Activated naive CD8-positive, alpha-beta T cell treated with anti-CD3 and anti-CD28 coated beads, Interleukin-2, amount 50 U/mL, for 24 hours (primary cell): ENCODE data around the gene SELPLG.
A peak's percentile ranks its signal among the peaks of the same experiment; 100 is the strongest.
"Not testable (repeated sequence)": the region's sequence is repeated elsewhere in the genome, so short reads cannot be mapped to it uniquely, and the experiment has no call there.

ENCODE experiments used
- ATAC-seq: fragments of 150-1000 bp; cut with Tn5 transposase; one replicate; pipeline ENCODE4 v1.10.0; 2021
- DNase-seq: peaks from one replicate; pipeline ENCODE4 v3.0.0; 2021
- H3K27ac Mint-ChIP-seq: one replicate; pipeline ENCODE4 v1.8.0; 2021; ENCODE audit warnings: mild to moderate bottlenecking, mixed read lengths
- H3K27me3 Mint-ChIP-seq: one replicate; pipeline ENCODE4 v1.8.0; 2021; ENCODE audit warnings: mixed read lengths
- H3K36me3 Mint-ChIP-seq: one replicate; pipeline ENCODE4 v1.8.0; 2021; ENCODE audit warnings: low read depth, mixed read lengths
- H3K4me1 Mint-ChIP-seq: one replicate; pipeline ENCODE4 v1.8.0; 2021; ENCODE audit warnings: mixed read lengths
- H3K4me3 Mint-ChIP-seq: one replicate; pipeline ENCODE4 v1.8.0; 2021; ENCODE audit warnings: mild to moderate bottlenecking, moderate library complexity, mixed read lengths
- H3K9me3 Mint-ChIP-seq: one replicate; pipeline ENCODE4 v1.8.0; 2021; ENCODE audit warnings: mixed read lengths

SELPLG gene

GRCh38 chr12:108637222-108637971 lies 3.7 kb upstream of the SELPLG start:
- H3K4me3 Mint-ChIP-seq: no peak overlapping the region

GRCh38 chr12:108635997-108636808 lies 2.5 kb upstream of the SELPLG start:
- Mint-ChIP-seq H3K27ac (peak overlapping the region; percentile 94), H3K9me3 (no peaks in the 10 kb centered on the region), H3K4me1 (peaks cover 78% of the 10 kb centered on the region), H3K4me3 (peak overlapping the region; percentile 85), H3K36me3 (peaks cover 5% of the 10 kb centered on the region), H3K27me3 (no peaks in the 10 kb centered on the region)
- ATAC-seq: no peak
- no peak for DNase-seq

More at GRCh38 chr12:108637222-108637971, 3.7 kb upstream of the SELPLG start:
- Mint-ChIP-seq H3K9me3 (no peaks in the 10 kb centered on the region), H3K27ac (peak overlapping the region; percentile 22), H3K4me1 (peaks cover 75% of the 10 kb centered on the region), H3K36me3 (no peaks in the 10 kb centered on the region), H3K27me3 (no peaks in the 10 kb centered on the region)
- DNase-seq (no peak), ATAC-seq (no peak)

GRCh38 chr12:108635201-108635996 lies 1.7 kb upstream of the SELPLG start:
- peak overlapping the region; percentile 85 for H3K4me3 Mint-ChIP-seq
- peak overlapping the region; percentile 94 for H3K27ac Mint-ChIP-seq
- peaks cover 10% of the 10 kb centered on the region for H3K36me3 Mint-ChIP-seq
- DNase-seq: peak; percentile 53
- peaks cover 79% of the 10 kb centered on the region for H3K4me1 Mint-ChIP-seq
- no peaks in the 10 kb centered on the region for H3K27me3 Mint-ChIP-seq
- peak; percentile 24 for ATAC-seq
- H3K9me3 Mint-ChIP-seq: peaks cover 3% of the 10 kb centered on the region

GRCh38 chr12:108634341-108634751 lies 652 bp upstream of the SELPLG start:
- peaks cover 10% of the 10 kb centered on the region for H3K36me3 Mint-ChIP-seq

GRCh38 chr12:108633081-108633533 lies 587 bp downstream of the SELPLG start:
- peaks cover 3% of the 10 kb centered on the region for H3K9me3 Mint-ChIP-seq
- peak overlapping the region; percentile 94 for H3K27ac Mint-ChIP-seq
- no peaks in the 10 kb centered on the region for H3K27me3 Mint-ChIP-seq
- H3K4me1 Mint-ChIP-seq: peaks cover 89% of the 10 kb centered on the region
- peaks cover 13% of the 10 kb centered on the region for H3K36me3 Mint-ChIP-seq
- peak overlapping the region; percentile 85 for H3K4me3 Mint-ChIP-seq
- no peak for DNase-seq
- ATAC-seq: no peak

More at GRCh38 chr12:108634341-108634751, 652 bp upstream of the SELPLG start:
- Mint-ChIP-seq H3K4me3 (peak overlapping the region; percentile 85), H3K9me3 (peaks cover 3% of the 10 kb centered on the region), H3K27ac (peak overlapping the region; percentile 94), H3K4me1 (peaks cover 80% of the 10 kb centered on the region), H3K27me3 (no peaks in the 10 kb centered on the region)
- peak; percentile 68 for DNase-seq
- ATAC-seq: peak; percentile 5

GRCh38 chr12:108631261-108631660 lies 2.4 kb downstream of the SELPLG start:
- not testable (repeated sequence) for DNase-seq, ATAC-seq, H3K27me3 Mint-ChIP-seq, H3K9me3 Mint-ChIP-seq
- peak overlapping the region; percentile 85 for H3K4me3 Mint-ChIP-seq
- H3K36me3 Mint-ChIP-seq: peaks cover 13% of the 10 kb centered on the region
- H3K27ac Mint-ChIP-seq: peak overlapping the region; percentile 94
- peaks cover 94% of the 10 kb centered on the region for H3K4me1 Mint-ChIP-seq

GRCh38 chr12:108630481-108631207 lies 3.0 kb downstream of the SELPLG start:
- DNase-seq (peak; percentile 45), ATAC-seq (peak; percentile 4)
- peak overlapping the region; percentile 85 for H3K4me3 Mint-ChIP-seq
- peaks cover 92% of the 10 kb centered on the region for H3K4me1 Mint-ChIP-seq
- no peaks in the 10 kb centered on the region for H3K27me3 Mint-ChIP-seq
- H3K9me3 Mint-ChIP-seq: peaks cover 3% of the 10 kb centered on the region
- peaks cover 13% of the 10 kb centered on the region for H3K36me3 Mint-ChIP-seq
- H3K27ac Mint-ChIP-seq: peak overlapping the region; percentile 94

GRCh38 chr12:108629824-108630476 lies 3.7 kb downstream of the SELPLG start:
- DNase-seq (peak; percentile 67), ATAC-seq (peak; percentile 53)
- Mint-ChIP-seq H3K36me3 (peaks cover 15% of the 10 kb centered on the region), H3K9me3 (peaks cover 3% of the 10 kb centered on the region), H3K4me1 (peaks cover 88% of the 10 kb centered on the region), H3K27ac (peak overlapping the region; percentile 94), H3K27me3 (no peaks in the 10 kb centered on the region), H3K4me3 (peak overlapping the region; percentile 85)

- peaks cover 3% of the 10 kb centered on the region for H3K9me3 Mint-ChIP-seq
These were observed 4.5 kb downstream of the SELPLG start for GRCh38 chr12:108629151-108629550.

GRCh38 chr12:108627134-108627920 lies 6.4 kb downstream of the SELPLG start:
- H3K4me1 Mint-ChIP-seq: peaks cover 71% of the 10 kb centered on the region

More at GRCh38 chr12:108629151-108629550, 4.5 kb downstream of the SELPLG start:
- ATAC-seq (no peak), DNase-seq (no peak)
- Mint-ChIP-seq H3K4me3 (peak overlapping the region; percentile 85), H3K4me1 (peaks cover 81% of the 10 kb centered on the region), H3K36me3 (peaks cover 18% of the 10 kb centered on the region), H3K27me3 (no peaks in the 10 kb centered on the region), H3K27ac (peak overlapping the region; percentile 94)

GRCh38 chr12:108625228-108625627 lies 8.5 kb downstream of the SELPLG start:
- Mint-ChIP-seq H3K36me3 (peaks cover 29% of the 10 kb centered on the region), H3K27ac (no peak overlapping the region), H3K4me3 (no peak overlapping the region), H3K9me3 (no peaks in the 10 kb centered on the region), H3K4me1 (peaks cover 64% of the 10 kb centered on the region), H3K27me3 (no peaks in the 10 kb centered on the region)
- DNase-seq (no peak), ATAC-seq (no peak)

More at GRCh38 chr12:108627134-108627920, 6.4 kb downstream of the SELPLG start:
- Mint-ChIP-seq H3K36me3 (peaks cover 34% of the 10 kb centered on the region), H3K27ac (peak overlapping the region; percentile 94), H3K4me3 (no peak overlapping the region), H3K27me3 (no peaks in the 10 kb centered on the region), H3K9me3 (peaks cover 3% of the 10 kb centered on the region)
- DNase-seq: no peak
- no peak for ATAC-seq

GRCh38 chr12:108623577-108623976 lies 10.1 kb downstream of the SELPLG start:
- H3K9me3 Mint-ChIP-seq: no peaks in the 10 kb centered on the region
- no peak for DNase-seq
- H3K27me3 Mint-ChIP-seq: no peaks in the 10 kb centered on the region
- H3K4me1 Mint-ChIP-seq: peaks cover 54% of the 10 kb centered on the region
- peak overlapping the region; percentile 18 for H3K27ac Mint-ChIP-seq
- ATAC-seq: no peak
- H3K4me3 Mint-ChIP-seq: no peak overlapping the region
- H3K36me3 Mint-ChIP-seq: peaks cover 29% of the 10 kb centered on the region
